Pancreas (tissue), 10 donors: ENCODE results near the gene LINC01488. TPM values are rescaled to one million over a fixed set of nuclear protein-coding genes. Genes with fewer than 3 reads are reported as not detected.
A peak's percentile ranks its signal among the peaks of the same experiment; 100 is the strongest.

ENCODE experiments used
- ATAC-seq, 4 donors: fragments of 200-7000 bp; cut with Tn5 transposase; one replicate each; pipeline versions ENCODE4 v1.8.0 to v1.9.1; 2020; ENCODE audit warnings: mild to moderate bottlenecking in 4 of 4, moderate library complexity in 4 of 4
- DNase-seq, 6 donors: peaks; one replicate each; pipeline ENCODE4 v3.0.0-alpha.2; 2020
- FAIRE-seq: peaks from 2 replicates; lab custom pipeline; 2012; peaks lifted over from hg19 to GRCh38; lab: Jason Lieb, UNC
- H3K27ac ChIP-seq, 4 donors: fragments of 200-600 bp; sonication (generic); 1 replicate in 3 of 4; 2 replicates in 1 of 4; pipeline versions ENCODE4 v1.5.0 to v1.8.0; 2020
- H3K27me3 ChIP-seq, 4 donors: fragments of 200-600 bp; one replicate each; pipeline ENCODE4 v1.8.0; 2021
- H3K36me3 ChIP-seq, 3 donors: fragments of 200-600 bp; sonication (generic) in 1 of 3; one replicate each; pipeline versions ENCODE4 v1.5.0 to v1.8.0; 2020 to 2021
- H3K4me1 ChIP-seq, 3 donors: fragments of 200-600 bp; one replicate each; pipeline ENCODE4 v1.8.0; 2021
- H3K4me3 ChIP-seq, 4 donors: fragments of 200-600 bp; sonication (generic) in 2 of 4; one replicate each; pipeline versions ENCODE4 v1.5.0 to v1.8.0; 2020 to 2021
- H3K9me3 ChIP-seq, 4 donors: fragments of 200-600 bp; one replicate each; pipeline ENCODE4 v1.8.0; 2021
- CTCF ChIP-seq, 4 donors: fragments of 200-600 bp; sonication (generic) in 3 of 4; IDR thresholded peaks; one replicate each; pipeline versions ENCODE4 v1.5.0 to v1.8.0; 2021; ENCODE audit warnings: antibody characterized with exemption in 4 of 4
- WGBS, 2 donors: extraction: QIAGEN DNeasy Blood & Tissue Kit; methylation state at CpG; one replicate each; pipeline ENCODE4 v1.1.7; 2013; 5-methylcytosine and 5-hydroxymethylcytosine counted together
- intact Hi-C, 3 donors: fragments of 100-400 bp; cut with DNase I; formaldehyde crosslinking; loops; one replicate each; pipeline versions ENCODE4 v1.11.1 to v1.14.2; 2022
- polyA plus RNA-seq, 2 donors: library from polyadenylated mRNA; stranded (reverse); fragments of 200-250 nt; gene quantifications; one replicate each; pipeline ENCODE4 v1.2.3, GENCODE V29; 2013
- total RNA-seq, 6 donors: library from RNA; stranded (reverse); fragmentation: NEBNext Ultra II Directional in 4 of 6; extraction: Animal tissue kit (Norgen Biotek cat#: 25700) in 4 of 6; gene quantifications; one replicate each; pipeline versions ENCODE4 v1.2.1 to v1.2.4, GENCODE V29; 2021 to 2023
- donor health status: healthy with polysubstance abuse.
- donor health status: DM: no; HTN: no; CAD: no; lungs with moderate emphysema.
- donor health status: DM: no; HTN: no; CAD: no.
- donor health status: control.
- donor health status: control.
- donor health status: Bipolar disorder and iron deficiency.
- donor health status: DM: yes; HTN: yes; CAD: no.
- donor health status: DM: no; HTN: no; CAD: no.
- donor health status: DM: no; HTN: no; CAD: no.
- donor health status: DM: yes; HTN: yes; CAD: no.

Gene LINC01488
- total and polyA plus RNA-seq, 8 donors = not detected

GRCh38 chr11:69451289-69451688 is 30.2 kb upstream of the LINC01488 start:
- no peak for TF ChIP-seq CTCF (IDR thresholded peaks at IDR 0.05)
- intact Hi-C loops = no loop called here
- Histone ChIP-seq H3K27ac (no peak overlapping the region), H3K9me3 (no peaks in the 10 kb centered on the region), H3K4me3 (no peak overlapping the region), H3K27me3 (no peaks in the 10 kb centered on the region), H3K36me3 (no peaks in the 10 kb centered on the region), H3K4me1 (no peaks in the 10 kb centered on the region)
- no peak for FAIRE-seq
- no peak for ATAC-seq
- no peak for DNase-seq

- no peak for ATAC-seq
Observed at GRCh38 chr11:69452206-69452987, 29.1 kb upstream of the LINC01488 start.

GRCh38 chr11:69453151-69453550 is 28.3 kb upstream of the LINC01488 start:
- TF ChIP-seq CTCF (IDR thresholded peaks at IDR 0.05) = no peak
- no peaks in the 10 kb centered on the region for H3K9me3 ChIP-seq
- H3K4me1 ChIP-seq = no peaks in the 10 kb centered on the region
- no peak overlapping the region for H3K27ac ChIP-seq
- H3K4me3 ChIP-seq = no peak overlapping the region
- no peak for ATAC-seq
- H3K36me3 ChIP-seq = no peaks in the 10 kb centered on the region
- no peak for FAIRE-seq
- 76 to 87% methylated on average over 6 of the region's 6 CpGs for WGBS, 2 donors
- no peaks in the 10 kb centered on the region for H3K27me3 ChIP-seq
- intact Hi-C loops = no loop called here
- peak in 1 of 6 donors; percentile 34 for DNase-seq

More at GRCh38 chr11:69452206-69452987, 29.1 kb upstream of the LINC01488 start:
- Histone ChIP-seq H3K9me3 (no peaks in the 10 kb centered on the region), H3K4me1 (no peaks in the 10 kb centered on the region), H3K27ac (no peak overlapping the region), H3K36me3 (no peaks in the 10 kb centered on the region), H3K27me3 (no peaks in the 10 kb centered on the region), H3K4me3 (no peak overlapping the region)
- TF ChIP-seq CTCF (IDR thresholded peaks at IDR 0.05) = no peak
- WGBS, 2 donors = 58 to 63% methylated on average over 6 of the region's 6 CpGs
- intact Hi-C loops = no loop called here
- peak in 1 of 6 donors; percentile 15 for DNase-seq
- no peak for FAIRE-seq

- intact Hi-C loops = no loop called here
- DNase-seq (peak in 1 of 6 donors; percentile 13), ATAC-seq (no peak), FAIRE-seq (no peak)
- Histone ChIP-seq H3K27ac (no peak overlapping the region), H3K27me3 (no peaks in the 10 kb centered on the region), H3K9me3 (no peaks in the 10 kb centered on the region), H3K4me3 (no peak overlapping the region), H3K36me3 (no peaks in the 10 kb centered on the region), H3K4me1 (no peaks in the 10 kb centered on the region)
- no peak for TF ChIP-seq CTCF (IDR thresholded peaks at IDR 0.05)
- WGBS, 2 donors = 82 to 86% methylated on average over 7 of the region's 7 CpGs
Observed at GRCh38 chr11:69454018-69454417, 27.4 kb upstream of the LINC01488 start.

GRCh38 chr11:69455969-69456368 is 25.5 kb upstream of the LINC01488 start:
- DNase-seq = peak in 1 of 6 donors; percentile 13
- Histone ChIP-seq H3K36me3 (no peaks in the 10 kb centered on the region), H3K4me3 (no peak overlapping the region), H3K27me3 (no peaks in the 10 kb centered on the region), H3K4me1 (no peaks in the 10 kb centered on the region), H3K27ac (no peak overlapping the region), H3K9me3 (no peaks in the 10 kb centered on the region)
- no peak for TF ChIP-seq CTCF (IDR thresholded peaks at IDR 0.05)
- 74 to 85% methylated on average over 4 of the region's 4 CpGs for WGBS, 2 donors
- intact Hi-C loops = no loop called here
- no peak for FAIRE-seq
- ATAC-seq = no peak
